AG09309 (cell line): ENCODE measurements around the gene CBX4.

Experiments used
- DNase-seq: peaks from one replicate; pipeline ENCODE4 v3.0.0-alpha.2; 2010; ENCODE audit warnings: low read depth
- H3K4me3 ChIP-seq: 2 replicates; pipeline ENCODE4 v1.5.1; 2011; ENCODE audit warnings: mild to moderate bottlenecking, low read depth, low read length, moderate library complexity; ENCODE audit not compliant: control insufficient read depth
- TF ChIP-seq, protein P1 (sequence below): IDR thresholded peaks from 2 replicates; pipeline ENCODE4 v1.5.1; 2011; ENCODE audit warnings: mild to moderate bottlenecking, low read depth, low read length, inconsistent platforms; ENCODE audit not compliant: insufficient read depth, control insufficient read depth; ENCODE audit errors: missing control alignments

The CBX4 gene

DNA sequence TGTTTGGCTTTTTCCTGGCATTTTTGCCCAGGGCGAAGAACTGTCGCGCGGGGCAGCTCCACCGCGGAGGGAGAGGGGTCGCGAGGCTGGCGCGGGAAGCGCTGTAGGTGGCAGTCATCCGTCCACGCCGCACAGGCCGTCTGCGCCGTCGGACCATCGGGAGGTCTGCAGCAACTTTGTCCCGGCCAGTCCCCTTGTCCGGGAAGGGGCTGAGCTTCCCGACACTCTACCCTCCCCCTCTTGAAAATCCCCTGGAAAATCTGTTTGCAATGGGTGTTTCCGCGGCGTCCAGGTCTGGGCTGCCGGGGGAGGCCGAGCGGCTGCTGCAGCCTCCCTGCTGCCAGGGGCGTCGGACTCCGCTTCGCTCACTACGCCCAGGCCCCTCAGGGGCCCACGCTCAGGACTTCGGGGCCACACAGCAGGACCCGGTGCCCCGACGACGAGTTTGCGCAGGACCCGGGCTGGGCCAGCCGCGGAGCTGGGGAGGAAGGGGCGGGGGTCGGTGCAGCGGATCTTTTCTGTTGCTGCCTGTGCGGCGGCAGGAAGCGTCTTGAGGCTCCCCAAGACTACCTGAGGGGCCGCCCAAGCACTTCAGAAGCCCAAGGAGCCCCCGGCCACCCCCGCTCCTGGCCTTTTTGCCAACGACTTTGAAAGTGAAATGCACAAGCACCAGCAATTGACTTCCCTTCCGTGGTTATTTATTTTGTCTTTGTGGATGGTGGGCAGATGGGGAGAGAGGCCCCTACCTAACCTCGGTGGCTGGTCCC lies 2.3 kb upstream of the CBX4 start:
- H3K4me3 ChIP-seq, result no peak overlapping the region
- DNase-seq, result no peak
- TF ChIP-seq, protein P1, sequence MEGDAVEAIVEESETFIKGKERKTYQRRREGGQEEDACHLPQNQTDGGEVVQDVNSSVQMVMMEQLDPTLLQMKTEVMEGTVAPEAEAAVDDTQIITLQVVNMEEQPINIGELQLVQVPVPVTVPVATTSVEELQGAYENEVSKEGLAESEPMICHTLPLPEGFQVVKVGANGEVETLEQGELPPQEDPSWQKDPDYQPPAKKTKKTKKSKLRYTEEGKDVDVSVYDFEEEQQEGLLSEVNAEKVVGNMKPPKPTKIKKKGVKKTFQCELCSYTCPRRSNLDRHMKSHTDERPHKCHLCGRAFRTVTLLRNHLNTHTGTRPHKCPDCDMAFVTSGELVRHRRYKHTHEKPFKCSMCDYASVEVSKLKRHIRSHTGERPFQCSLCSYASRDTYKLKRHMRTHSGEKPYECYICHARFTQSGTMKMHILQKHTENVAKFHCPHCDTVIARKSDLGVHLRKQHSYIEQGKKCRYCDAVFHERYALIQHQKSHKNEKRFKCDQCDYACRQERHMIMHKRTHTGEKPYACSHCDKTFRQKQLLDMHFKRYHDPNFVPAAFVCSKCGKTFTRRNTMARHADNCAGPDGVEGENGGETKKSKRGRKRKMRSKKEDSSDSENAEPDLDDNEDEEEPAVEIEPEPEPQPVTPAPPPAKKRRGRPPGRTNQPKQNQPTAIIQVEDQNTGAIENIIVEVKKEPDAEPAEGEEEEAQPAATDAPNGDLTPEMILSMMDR, result no peak

GRCh38 chr17:79840989-79841286 lies 1.7 kb upstream of the CBX4 start:
- DNase-seq, result no peak
- TF ChIP-seq, protein P1, result no peak
- no peak overlapping the region for H3K4me3 ChIP-seq

- DNase-seq, result no peak
- TF ChIP-seq, protein P1, result peak; percentile 21
- H3K4me3 ChIP-seq, result peak overlapping the region; percentile 47; the same call in 1 of the 2 replicates
Measured at GRCh38 chr17:79840269-79840988, 1.2 kb upstream of the CBX4 start.

GRCh38 chr17:79838522-79839274 lies 542 bp downstream of the CBX4 start:
- TF ChIP-seq, protein P1, result peak; percentile 15
- H3K4me3 ChIP-seq, result peak overlapping the region; percentile 81
- no peak for DNase-seq

DNA sequence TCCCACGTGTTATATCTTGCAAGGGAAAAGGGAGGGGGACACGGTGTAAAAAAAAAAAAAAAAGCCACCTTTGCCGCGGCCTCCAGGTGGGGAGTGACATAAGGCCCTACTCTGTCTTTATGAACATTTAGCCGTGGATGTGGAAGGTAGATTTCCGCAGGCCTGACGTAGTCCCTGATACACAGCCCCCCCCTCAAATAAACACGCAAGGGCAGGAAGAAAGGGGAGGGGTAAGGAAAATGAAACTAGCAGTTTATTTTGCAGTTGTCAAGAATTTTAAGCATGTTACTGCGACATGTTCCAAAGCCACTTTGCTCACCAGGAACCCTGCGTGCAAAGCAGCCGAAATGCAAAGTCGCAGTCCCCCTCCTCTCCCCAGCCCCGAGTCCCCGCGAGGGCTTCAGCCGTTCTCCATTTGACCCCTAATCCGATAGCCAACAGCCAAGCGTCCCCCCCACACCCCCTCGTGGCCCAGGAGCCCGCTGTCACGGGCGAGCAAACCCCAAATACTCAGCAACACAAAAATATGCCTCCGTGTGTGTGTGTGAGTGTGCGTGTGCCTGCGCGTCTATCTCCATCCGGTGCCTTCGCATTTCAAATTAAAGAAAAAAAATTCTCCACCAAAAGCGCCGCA lies 1.2 kb downstream of the CBX4 start:
- TF ChIP-seq, protein P1, result no peak
- peak overlapping the region; percentile 81 for H3K4me3 ChIP-seq
- no peak for DNase-seq
